ENCODE results near the gene HESX1.

GRCh38 chr3:57161915-57162314 lies 37.9 kb downstream of the HESX1 start:
- TF ChIP-seq CTCF (IDR thresholded peaks at IDR 0.05) (no peak), POLR2AphosphoS5 (IDR thresholded peaks at IDR 0.05) (no peak), POLR2A (IDR thresholded peaks at IDR 0.05) (no peak), EP300 (IDR thresholded peaks at IDR 0.05; ENCODE audit: low read depth) (no peak)
